ENCODE results near the gene KCNQ5. TPM values are rescaled to one million over a fixed set of nuclear protein-coding genes. Genes with fewer than 3 reads are reported as not detected.

KCNQ5 gene
- total RNA-seq, 1 experiment from 2014 or later: 2.0 TPM

DNA sequence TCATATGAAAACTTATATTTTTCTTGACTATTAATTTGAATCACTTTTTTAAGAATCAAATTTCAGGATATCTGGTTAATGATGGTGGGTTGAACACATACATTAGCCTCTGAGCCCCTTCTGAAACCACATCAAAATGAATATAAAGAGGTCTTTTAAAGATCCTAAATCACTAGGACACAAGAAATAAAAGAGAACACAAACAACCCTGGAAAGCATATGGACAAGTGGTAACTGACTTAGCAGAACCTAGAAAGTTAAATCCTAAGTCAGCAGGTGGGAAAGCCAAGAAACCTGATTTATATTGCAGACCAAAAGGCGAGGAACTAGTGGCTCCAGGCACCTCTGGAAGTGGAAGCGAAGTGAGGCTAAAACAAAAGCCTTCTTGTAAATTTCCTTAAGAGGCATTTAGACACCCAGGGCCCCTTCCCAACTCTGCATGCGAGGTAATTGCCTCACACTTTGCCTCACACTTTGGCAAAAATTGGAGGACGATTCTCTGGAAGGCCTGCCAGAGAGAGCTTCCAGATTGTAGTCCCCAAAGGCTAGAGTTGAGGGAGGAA is 309.5 kb downstream of the KCNQ5 start (continued):
- TF ChIP-seq, protein P1, sequence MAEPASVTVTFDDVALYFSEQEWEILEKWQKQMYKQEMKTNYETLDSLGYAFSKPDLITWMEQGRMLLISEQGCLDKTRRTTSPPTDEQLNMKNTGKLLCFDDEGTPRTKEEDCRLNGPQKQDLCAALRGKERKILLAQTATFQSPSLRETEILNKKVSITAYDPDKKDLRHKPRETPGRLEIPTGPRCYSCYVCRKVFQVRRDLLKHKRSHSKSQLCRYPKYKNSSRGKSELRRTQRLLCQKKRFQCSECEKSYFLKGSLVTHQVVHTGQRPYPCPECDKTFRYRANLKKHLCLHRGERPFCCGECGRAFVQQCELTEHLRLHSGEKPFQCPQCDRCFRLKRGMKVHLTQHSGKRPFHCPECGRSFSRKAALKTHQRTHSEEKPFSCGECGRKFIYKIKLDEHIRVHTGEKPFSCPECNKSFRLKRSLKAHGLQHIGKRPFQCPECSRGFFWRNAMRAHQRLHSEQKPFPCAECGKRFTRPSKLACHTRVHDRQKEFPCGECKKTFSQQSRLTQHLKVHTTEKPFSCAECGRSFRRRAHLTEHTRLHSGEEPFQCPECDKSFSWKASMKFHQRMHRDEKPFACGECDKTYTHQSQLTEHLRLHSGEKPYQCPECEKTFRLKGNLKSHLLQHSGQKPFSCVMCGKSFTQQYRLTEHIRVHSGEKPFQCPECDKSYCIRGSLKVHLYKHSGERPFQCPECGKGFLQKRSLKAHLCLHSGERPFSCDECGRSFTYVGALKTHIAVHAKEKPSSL (CRISPR knock-in tag; conservative IDR thresholded peaks at IDR 0.05): no peak
- TF ChIP-seq, protein P2, sequence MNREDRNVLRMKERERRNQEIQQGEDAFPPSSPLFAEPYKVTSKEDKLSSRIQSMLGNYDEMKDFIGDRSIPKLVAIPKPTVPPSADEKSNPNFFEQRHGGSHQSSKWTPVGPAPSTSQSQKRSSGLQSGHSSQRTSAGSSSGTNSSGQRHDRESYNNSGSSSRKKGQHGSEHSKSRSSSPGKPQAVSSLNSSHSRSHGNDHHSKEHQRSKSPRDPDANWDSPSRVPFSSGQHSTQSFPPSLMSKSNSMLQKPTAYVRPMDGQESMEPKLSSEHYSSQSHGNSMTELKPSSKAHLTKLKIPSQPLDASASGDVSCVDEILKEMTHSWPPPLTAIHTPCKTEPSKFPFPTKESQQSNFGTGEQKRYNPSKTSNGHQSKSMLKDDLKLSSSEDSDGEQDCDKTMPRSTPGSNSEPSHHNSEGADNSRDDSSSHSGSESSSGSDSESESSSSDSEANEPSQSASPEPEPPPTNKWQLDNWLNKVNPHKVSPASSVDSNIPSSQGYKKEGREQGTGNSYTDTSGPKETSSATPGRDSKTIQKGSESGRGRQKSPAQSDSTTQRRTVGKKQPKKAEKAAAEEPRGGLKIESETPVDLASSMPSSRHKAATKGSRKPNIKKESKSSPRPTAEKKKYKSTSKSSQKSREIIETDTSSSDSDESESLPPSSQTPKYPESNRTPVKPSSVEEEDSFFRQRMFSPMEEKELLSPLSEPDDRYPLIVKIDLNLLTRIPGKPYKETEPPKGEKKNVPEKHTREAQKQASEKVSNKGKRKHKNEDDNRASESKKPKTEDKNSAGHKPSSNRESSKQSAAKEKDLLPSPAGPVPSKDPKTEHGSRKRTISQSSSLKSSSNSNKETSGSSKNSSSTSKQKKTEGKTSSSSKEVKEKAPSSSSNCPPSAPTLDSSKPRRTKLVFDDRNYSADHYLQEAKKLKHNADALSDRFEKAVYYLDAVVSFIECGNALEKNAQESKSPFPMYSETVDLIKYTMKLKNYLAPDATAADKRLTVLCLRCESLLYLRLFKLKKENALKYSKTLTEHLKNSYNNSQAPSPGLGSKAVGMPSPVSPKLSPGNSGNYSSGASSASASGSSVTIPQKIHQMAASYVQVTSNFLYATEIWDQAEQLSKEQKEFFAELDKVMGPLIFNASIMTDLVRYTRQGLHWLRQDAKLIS (CRISPR knock-in tag; IDR thresholded peaks at IDR 0.05; ENCODE audit: borderline replicate concordance): no peak
- TF ChIP-seq, protein P3, sequence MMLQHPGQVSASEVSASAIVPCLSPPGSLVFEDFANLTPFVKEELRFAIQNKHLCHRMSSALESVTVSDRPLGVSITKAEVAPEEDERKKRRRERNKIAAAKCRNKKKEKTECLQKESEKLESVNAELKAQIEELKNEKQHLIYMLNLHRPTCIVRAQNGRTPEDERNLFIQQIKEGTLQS (CRISPR knock-in tag; conservative IDR thresholded peaks at IDR 0.05): no peak
- no peak for TF ChIP-seq ETV6 (CRISPR knock-in tag; IDR thresholded peaks at IDR 0.05)
- TF ChIP-seq CREB1 (CRISPR knock-in tag; IDR thresholded peaks at IDR 0.05): no peak

DNA sequence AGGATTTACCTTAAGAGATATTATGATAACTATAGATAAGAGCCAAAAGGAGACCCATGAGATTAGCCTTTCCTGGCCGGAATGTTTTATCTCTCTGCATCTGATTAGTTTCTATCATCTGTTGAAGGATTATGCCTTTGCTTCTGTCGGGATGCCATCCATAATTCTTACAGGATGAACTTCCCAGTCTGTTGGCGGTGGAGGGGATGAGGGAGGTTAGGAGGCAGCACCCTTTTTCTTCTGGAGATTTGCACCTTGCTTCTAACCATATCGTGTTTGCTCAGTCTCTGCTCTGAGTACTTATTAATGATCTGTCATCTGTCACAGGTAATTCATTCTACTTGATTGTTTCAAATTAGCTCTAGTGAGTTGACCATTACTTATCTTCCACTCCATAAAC is 311.4 kb downstream of the KCNQ5 start:
- H3K9me3 Mint-ChIP-seq: no peaks in the 10 kb centered on the region
- no peak overlapping the region for H3K4me3 Mint-ChIP-seq
- H3K27ac Mint-ChIP-seq: no peak overlapping the region
- no peak for DNase-seq (ENCODE audit: low spot score)
- no peaks in the 10 kb centered on the region for H3K36me3 Mint-ChIP-seq
- H3K4me1 Mint-ChIP-seq: peaks cover 10% of the 10 kb centered on the region
- ChIA-PET CTCF (no interaction called here), POLR2A (no interaction called here)
- ATAC-seq: no peak
- H3K27me3 Mint-ChIP-seq (ENCODE audit: low read depth): no peaks in the 10 kb centered on the region
- TF ChIP-seq ZNF416 (CRISPR knock-in tag; IDR thresholded peaks at IDR 0.05): no peak
- TF ChIP-seq NFE2L1 (CRISPR knock-in tag; IDR thresholded peaks at IDR 0.05): no peak
- TF ChIP-seq, protein P4, sequence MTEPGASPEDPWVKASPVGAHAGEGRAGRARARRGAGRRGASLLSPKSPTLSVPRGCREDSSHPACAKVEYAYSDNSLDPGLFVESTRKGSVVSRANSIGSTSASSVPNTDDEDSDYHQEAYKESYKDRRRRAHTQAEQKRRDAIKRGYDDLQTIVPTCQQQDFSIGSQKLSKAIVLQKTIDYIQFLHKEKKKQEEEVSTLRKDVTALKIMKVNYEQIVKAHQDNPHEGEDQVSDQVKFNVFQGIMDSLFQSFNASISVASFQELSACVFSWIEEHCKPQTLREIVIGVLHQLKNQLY (CRISPR knock-in tag; IDR thresholded peaks at IDR 0.05): no peak
- TF ChIP-seq CREM (CRISPR knock-in tag; IDR thresholded peaks at IDR 0.05): no peak
- TF ChIP-seq, protein P5, sequence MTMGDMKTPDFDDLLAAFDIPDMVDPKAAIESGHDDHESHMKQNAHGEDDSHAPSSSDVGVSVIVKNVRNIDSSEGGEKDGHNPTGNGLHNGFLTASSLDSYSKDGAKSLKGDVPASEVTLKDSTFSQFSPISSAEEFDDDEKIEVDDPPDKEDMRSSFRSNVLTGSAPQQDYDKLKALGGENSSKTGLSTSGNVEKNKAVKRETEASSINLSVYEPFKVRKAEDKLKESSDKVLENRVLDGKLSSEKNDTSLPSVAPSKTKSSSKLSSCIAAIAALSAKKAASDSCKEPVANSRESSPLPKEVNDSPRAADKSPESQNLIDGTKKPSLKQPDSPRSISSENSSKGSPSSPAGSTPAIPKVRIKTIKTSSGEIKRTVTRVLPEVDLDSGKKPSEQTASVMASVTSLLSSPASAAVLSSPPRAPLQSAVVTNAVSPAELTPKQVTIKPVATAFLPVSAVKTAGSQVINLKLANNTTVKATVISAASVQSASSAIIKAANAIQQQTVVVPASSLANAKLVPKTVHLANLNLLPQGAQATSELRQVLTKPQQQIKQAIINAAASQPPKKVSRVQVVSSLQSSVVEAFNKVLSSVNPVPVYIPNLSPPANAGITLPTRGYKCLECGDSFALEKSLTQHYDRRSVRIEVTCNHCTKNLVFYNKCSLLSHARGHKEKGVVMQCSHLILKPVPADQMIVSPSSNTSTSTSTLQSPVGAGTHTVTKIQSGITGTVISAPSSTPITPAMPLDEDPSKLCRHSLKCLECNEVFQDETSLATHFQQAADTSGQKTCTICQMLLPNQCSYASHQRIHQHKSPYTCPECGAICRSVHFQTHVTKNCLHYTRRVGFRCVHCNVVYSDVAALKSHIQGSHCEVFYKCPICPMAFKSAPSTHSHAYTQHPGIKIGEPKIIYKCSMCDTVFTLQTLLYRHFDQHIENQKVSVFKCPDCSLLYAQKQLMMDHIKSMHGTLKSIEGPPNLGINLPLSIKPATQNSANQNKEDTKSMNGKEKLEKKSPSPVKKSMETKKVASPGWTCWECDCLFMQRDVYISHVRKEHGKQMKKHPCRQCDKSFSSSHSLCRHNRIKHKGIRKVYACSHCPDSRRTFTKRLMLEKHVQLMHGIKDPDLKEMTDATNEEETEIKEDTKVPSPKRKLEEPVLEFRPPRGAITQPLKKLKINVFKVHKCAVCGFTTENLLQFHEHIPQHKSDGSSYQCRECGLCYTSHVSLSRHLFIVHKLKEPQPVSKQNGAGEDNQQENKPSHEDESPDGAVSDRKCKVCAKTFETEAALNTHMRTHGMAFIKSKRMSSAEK (CRISPR knock-in tag; IDR thresholded peaks at IDR 0.05; ENCODE audit: borderline replicate concordance): no peak
- TF ChIP-seq SOX15 (CRISPR knock-in tag; IDR thresholded peaks at IDR 0.05): no peak
- TF ChIP-seq NFYB (CRISPR knock-in tag; conservative IDR thresholded peaks at IDR 0.05; ENCODE audit: low read depth): no peak
- no peak for TF ChIP-seq HMGA2 (CRISPR knock-in tag; IDR thresholded peaks at IDR 0.05)
- TF ChIP-seq, protein P6, sequence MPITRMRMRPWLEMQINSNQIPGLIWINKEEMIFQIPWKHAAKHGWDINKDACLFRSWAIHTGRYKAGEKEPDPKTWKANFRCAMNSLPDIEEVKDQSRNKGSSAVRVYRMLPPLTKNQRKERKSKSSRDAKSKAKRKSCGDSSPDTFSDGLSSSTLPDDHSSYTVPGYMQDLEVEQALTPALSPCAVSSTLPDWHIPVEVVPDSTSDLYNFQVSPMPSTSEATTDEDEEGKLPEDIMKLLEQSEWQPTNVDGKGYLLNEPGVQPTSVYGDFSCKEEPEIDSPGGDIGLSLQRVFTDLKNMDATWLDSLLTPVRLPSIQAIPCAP (CRISPR knock-in tag; IDR thresholded peaks at IDR 0.05): no peak
- TF ChIP-seq, protein P7, sequence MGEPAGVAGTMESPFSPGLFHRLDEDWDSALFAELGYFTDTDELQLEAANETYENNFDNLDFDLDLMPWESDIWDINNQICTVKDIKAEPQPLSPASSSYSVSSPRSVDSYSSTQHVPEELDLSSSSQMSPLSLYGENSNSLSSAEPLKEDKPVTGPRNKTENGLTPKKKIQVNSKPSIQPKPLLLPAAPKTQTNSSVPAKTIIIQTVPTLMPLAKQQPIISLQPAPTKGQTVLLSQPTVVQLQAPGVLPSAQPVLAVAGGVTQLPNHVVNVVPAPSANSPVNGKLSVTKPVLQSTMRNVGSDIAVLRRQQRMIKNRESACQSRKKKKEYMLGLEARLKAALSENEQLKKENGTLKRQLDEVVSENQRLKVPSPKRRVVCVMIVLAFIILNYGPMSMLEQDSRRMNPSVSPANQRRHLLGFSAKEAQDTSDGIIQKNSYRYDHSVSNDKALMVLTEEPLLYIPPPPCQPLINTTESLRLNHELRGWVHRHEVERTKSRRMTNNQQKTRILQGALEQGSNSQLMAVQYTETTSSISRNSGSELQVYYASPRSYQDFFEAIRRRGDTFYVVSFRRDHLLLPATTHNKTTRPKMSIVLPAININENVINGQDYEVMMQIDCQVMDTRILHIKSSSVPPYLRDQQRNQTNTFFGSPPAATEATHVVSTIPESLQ (CRISPR knock-in tag; IDR thresholded peaks at IDR 0.05): no peak
- TF ChIP-seq SP1 (CRISPR knock-in tag; conservative IDR thresholded peaks at IDR 0.05): no peak
- TF ChIP-seq, protein P8, sequence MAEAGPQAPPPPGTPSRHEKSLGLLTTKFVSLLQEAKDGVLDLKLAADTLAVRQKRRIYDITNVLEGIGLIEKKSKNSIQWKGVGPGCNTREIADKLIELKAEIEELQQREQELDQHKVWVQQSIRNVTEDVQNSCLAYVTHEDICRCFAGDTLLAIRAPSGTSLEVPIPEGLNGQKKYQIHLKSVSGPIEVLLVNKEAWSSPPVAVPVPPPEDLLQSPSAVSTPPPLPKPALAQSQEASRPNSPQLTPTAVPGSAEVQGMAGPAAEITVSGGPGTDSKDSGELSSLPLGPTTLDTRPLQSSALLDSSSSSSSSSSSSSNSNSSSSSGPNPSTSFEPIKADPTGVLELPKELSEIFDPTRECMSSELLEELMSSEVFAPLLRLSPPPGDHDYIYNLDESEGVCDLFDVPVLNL (CRISPR knock-in tag; IDR thresholded peaks at IDR 0.05; ENCODE audit: borderline replicate concordance, low read depth): no peak
- TF ChIP-seq JUN (CRISPR knock-in tag; IDR thresholded peaks at IDR 0.05): no peak

Data from WTC11 (cell line).